HG03139 (cell line): ENCODE data around the gene NIPAL4.
"Not testable (repeated sequence)": the region's sequence is repeated elsewhere in the genome, so short reads cannot be mapped to it uniquely, and the experiment has no call there.

ENCODE experiments used
- ATAC-seq: cut with Tn5 transposase; IDR thresholded peaks from one replicate; pipeline ENCODE4 v1.9.1; 2021; ENCODE audit not compliant: unreplicated experiment

NIPAL4 gene

GRCh38 chr5:157459715-157460599, at the start of gene NIPAL4:
NIPAL4 (plus strand) TSS chr5:157460213; CDS start chr5:157460321, 108 bp downstream.
- no peak for ATAC-seq

GRCh38 chr5:157415838-157416237, 44.2 kb upstream of the NIPAL4 start:
- no peak for ATAC-seq

GRCh38 chr5:157419521-157419920, 40.5 kb upstream of the NIPAL4 start:
- ATAC-seq: not testable (repeated sequence)

GRCh38 chr5:157429920-157430319, 30.1 kb upstream of the NIPAL4 start:
- ATAC-seq: not testable (repeated sequence)

GRCh38 chr5:157431544-157432200, 28.3 kb upstream of the NIPAL4 start:
- peak; percentile 68 for ATAC-seq

- no peak for ATAC-seq
Measured at GRCh38 chr5:157434096-157434495, 25.9 kb upstream of the NIPAL4 start.

GRCh38 chr5:157443041-157443549, 16.9 kb upstream of the NIPAL4 start:
- ATAC-seq: no peak

GRCh38 chr5:157444224-157444623, 15.8 kb upstream of the NIPAL4 start:
- ATAC-seq: no peak

GRCh38 chr5:157445745-157446411, 14.1 kb upstream of the NIPAL4 start:
- no peak for ATAC-seq

GRCh38 chr5:157446412-157446935, 13.5 kb upstream of the NIPAL4 start:
- ATAC-seq: no peak

GRCh38 chr5:157447201-157447637, 12.8 kb upstream of the NIPAL4 start:
- no peak for ATAC-seq

GRCh38 chr5:157449011-157449723, 10.8 kb upstream of the NIPAL4 start:
- no peak for ATAC-seq

- no peak for ATAC-seq
Measured at GRCh38 chr5:157450024-157450423, 10.0 kb upstream of the NIPAL4 start.

GRCh38 chr5:157451806-157452205, 8.2 kb upstream of the NIPAL4 start:
- no peak for ATAC-seq

GRCh38 chr5:157454273-157454672, 5.7 kb upstream of the NIPAL4 start:
- ATAC-seq: no peak

GRCh38 chr5:157455057-157455456, 5.0 kb upstream of the NIPAL4 start:
- ATAC-seq: no peak

- ATAC-seq: no peak
Measured at GRCh38 chr5:157456301-157456700, 3.7 kb upstream of the NIPAL4 start.

GRCh38 chr5:157457391-157457790, 2.6 kb upstream of the NIPAL4 start:
- ATAC-seq: no peak

- no peak for ATAC-seq
Measured at GRCh38 chr5:157458835-157459234, 1.2 kb upstream of the NIPAL4 start.
